ENCODE measurements around the gene MIR17HG.

DNA sequence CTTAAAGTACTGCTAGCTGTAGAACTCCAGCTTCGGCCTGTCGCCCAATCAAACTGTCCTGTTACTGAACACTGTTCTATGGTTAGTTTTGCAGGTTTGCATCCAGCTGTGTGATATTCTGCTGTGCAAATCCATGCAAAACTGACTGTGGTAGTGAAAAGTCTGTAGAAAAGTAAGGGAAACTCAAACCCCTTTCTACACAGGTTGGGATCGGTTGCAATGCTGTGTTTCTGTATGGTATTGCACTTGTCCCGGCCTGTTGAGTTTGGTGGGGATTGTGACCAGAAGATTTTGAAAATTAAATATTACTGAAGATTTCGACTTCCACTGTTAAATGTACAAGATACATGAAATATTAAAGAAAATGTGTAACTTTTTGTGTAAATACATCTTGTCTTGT is 3.6 kb downstream of the MIR17HG start:
- TF ChIP-seq ZNF274 (IDR thresholded peaks at IDR 0.05; ENCODE audit: low read depth, low read length): no peak
- TF ChIP-seq SUZ12 (IDR thresholded peaks at IDR 0.05; ENCODE audit: extremely low read depth, insufficient read depth, insufficient read length): no peak
